ENCODE measurements around the gene TMEM135.

Gene TMEM135

GRCh38 chr11:87219266-87219665 is 181.5 kb downstream of the TMEM135 start:
- no peak for TF ChIP-seq POLR2AphosphoS5 (IDR thresholded peaks at IDR 0.05; ENCODE audit: low read depth, low read length)
- no peak for TF ChIP-seq SIN3A (IDR thresholded peaks at IDR 0.05; ENCODE audit: borderline replicate concordance, insufficient read depth, low read length)
- TF ChIP-seq TAF1 (IDR thresholded peaks at IDR 0.05; ENCODE audit: borderline replicate concordance, insufficient read depth, low read length): no peak
- no peak for TF ChIP-seq FOXP2 (optimal IDR thresholded peaks at IDR 0.05; ENCODE audit: borderline replicate concordance, extremely low read depth, extremely low read length, insufficient read depth)
- TF ChIP-seq REST (IDR thresholded peaks at IDR 0.05; ENCODE audit: insufficient read depth in 1 of 2, low read depth in 2 of 2, low read length in 2 of 2): no peak

GRCh38 chr11:87223816-87224215 is 186.1 kb downstream of the TMEM135 start:
- TF ChIP-seq SIN3A (IDR thresholded peaks at IDR 0.05; ENCODE audit: borderline replicate concordance, insufficient read depth, low read length) (no peak), TAF1 (IDR thresholded peaks at IDR 0.05; ENCODE audit: borderline replicate concordance, insufficient read depth, low read length) (no peak), FOXP2 (optimal IDR thresholded peaks at IDR 0.05; ENCODE audit: borderline replicate concordance, extremely low read depth, extremely low read length, insufficient read depth) (no peak), REST (IDR thresholded peaks at IDR 0.05; ENCODE audit: insufficient read depth in 1 of 2, low read depth in 2 of 2, low read length in 2 of 2) (no peak), POLR2AphosphoS5 (IDR thresholded peaks at IDR 0.05; ENCODE audit: low read depth, low read length) (no peak)

- no peak for TF ChIP-seq SIN3A (IDR thresholded peaks at IDR 0.05; ENCODE audit: borderline replicate concordance, insufficient read depth, low read length)
- no peak for TF ChIP-seq TAF1 (IDR thresholded peaks at IDR 0.05; ENCODE audit: borderline replicate concordance, insufficient read depth, low read length)
- no peak for TF ChIP-seq FOXP2 (optimal IDR thresholded peaks at IDR 0.05; ENCODE audit: borderline replicate concordance, extremely low read depth, extremely low read length, insufficient read depth)
- TF ChIP-seq POLR2AphosphoS5 (IDR thresholded peaks at IDR 0.05; ENCODE audit: low read depth, low read length): no peak
- no peak for TF ChIP-seq REST (IDR thresholded peaks at IDR 0.05; ENCODE audit: insufficient read depth in 1 of 2, low read depth in 2 of 2, low read length in 2 of 2)
Measured at GRCh38 chr11:87224486-87224885, 186.8 kb downstream of the TMEM135 start.

- TF ChIP-seq POLR2AphosphoS5 (IDR thresholded peaks at IDR 0.05; ENCODE audit: low read depth, low read length) (no peak), TAF1 (IDR thresholded peaks at IDR 0.05; ENCODE audit: borderline replicate concordance, insufficient read depth, low read length) (no peak), FOXP2 (optimal IDR thresholded peaks at IDR 0.05; ENCODE audit: borderline replicate concordance, extremely low read depth, extremely low read length, insufficient read depth) (no peak), REST (IDR thresholded peaks at IDR 0.05; ENCODE audit: insufficient read depth in 1 of 2, low read depth in 2 of 2, low read length in 2 of 2) (no peak)
Measured at GRCh38 chr11:87228820-87229219, 191.1 kb downstream of the TMEM135 start.

GRCh38 chr11:87230995-87231394 is 193.3 kb downstream of the TMEM135 start:
- TF ChIP-seq REST (IDR thresholded peaks at IDR 0.05; ENCODE audit: insufficient read depth in 1 of 2, low read depth in 2 of 2, low read length in 2 of 2) (no peak), POLR2AphosphoS5 (IDR thresholded peaks at IDR 0.05; ENCODE audit: low read depth, low read length) (no peak)

Measured in PFSK-1 (cell line).